ENCODE measurements around the gene SLC9A8. TPM values are rescaled to one million over a fixed set of nuclear protein-coding genes. Genes with fewer than 3 reads are reported as not detected.

The SLC9A8 gene
- total RNA-seq, 4 donors from 2014 or later = 7.1 to 12.4 (median 8.9) TPM

DNA sequence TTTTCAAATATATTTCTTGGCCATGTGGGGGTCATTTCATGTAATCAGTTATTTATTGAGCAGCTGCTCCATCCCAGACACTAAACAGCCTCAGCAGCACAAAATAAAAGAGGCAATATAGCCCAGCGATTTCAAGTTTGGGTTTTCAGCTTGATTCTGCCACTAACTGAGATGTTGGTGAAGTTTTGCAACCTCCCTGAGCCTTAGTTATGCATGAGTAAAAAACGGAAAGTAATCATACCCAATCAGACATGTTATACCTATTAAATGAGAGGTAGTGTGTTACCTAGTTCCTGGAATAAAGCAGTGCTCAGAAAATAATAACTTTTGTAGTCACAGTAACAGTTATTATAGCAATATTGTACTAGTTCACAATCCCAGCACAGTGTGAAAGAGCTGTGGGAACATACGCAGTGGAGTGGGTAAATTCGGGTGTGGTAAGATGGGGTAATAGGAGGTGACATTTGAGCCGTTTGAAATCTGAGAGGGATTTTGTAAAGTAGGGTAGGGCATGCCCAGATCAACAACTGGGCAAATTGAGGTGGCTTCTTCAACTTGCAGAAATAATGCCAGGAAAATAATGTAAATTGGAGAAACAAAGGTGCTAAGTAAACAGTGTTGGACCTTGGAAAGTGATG, 1.5 kb downstream of the SLC9A8 start:
- TF ChIP-seq, protein P1, sequence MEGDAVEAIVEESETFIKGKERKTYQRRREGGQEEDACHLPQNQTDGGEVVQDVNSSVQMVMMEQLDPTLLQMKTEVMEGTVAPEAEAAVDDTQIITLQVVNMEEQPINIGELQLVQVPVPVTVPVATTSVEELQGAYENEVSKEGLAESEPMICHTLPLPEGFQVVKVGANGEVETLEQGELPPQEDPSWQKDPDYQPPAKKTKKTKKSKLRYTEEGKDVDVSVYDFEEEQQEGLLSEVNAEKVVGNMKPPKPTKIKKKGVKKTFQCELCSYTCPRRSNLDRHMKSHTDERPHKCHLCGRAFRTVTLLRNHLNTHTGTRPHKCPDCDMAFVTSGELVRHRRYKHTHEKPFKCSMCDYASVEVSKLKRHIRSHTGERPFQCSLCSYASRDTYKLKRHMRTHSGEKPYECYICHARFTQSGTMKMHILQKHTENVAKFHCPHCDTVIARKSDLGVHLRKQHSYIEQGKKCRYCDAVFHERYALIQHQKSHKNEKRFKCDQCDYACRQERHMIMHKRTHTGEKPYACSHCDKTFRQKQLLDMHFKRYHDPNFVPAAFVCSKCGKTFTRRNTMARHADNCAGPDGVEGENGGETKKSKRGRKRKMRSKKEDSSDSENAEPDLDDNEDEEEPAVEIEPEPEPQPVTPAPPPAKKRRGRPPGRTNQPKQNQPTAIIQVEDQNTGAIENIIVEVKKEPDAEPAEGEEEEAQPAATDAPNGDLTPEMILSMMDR (IDR thresholded peaks at IDR 0.05; ENCODE audit: low read depth) = no peak

DNA sequence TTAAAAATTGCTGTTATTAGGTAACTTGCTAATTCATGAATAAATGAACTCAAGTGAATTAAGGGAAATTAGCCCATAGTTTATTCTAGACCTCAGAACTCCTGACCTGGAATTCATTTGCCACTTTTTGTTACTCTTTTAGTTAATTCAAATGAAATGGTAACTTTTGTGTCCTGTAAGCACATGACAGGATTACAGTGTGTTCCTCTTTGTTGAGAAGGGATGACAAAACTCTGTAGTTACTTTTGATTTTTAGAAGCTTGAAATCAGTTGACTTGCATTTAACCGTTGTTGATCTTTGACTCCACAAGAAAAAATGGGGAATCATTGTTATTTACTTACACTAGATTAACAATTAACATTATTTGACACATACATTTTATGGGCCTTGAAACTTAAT, 6.2 kb downstream of the SLC9A8 start:
- TF ChIP-seq, protein P1 (IDR thresholded peaks at IDR 0.05; ENCODE audit: low read depth) = no peak

DNA sequence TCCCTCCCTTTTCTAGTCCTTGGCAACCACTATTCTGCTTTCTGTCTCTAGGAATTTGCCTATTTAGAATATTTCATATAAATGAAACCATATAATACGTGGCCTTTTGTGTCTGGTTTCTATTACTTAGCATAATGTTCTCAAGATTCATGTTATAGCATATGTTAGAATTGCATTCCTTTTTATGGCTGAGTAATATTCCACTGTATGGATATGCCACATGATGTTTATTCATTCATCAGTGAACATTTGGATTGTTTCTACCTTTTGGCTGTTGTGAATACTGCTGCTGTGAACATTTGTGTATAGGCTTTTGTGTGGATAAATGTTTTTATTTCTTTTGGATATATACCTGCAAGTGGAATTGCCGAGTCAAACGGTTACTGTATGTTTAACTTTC, 7.1 kb downstream of the SLC9A8 start:
- TF ChIP-seq, protein P1 (IDR thresholded peaks at IDR 0.05; ENCODE audit: low read depth) = no peak

DNA sequence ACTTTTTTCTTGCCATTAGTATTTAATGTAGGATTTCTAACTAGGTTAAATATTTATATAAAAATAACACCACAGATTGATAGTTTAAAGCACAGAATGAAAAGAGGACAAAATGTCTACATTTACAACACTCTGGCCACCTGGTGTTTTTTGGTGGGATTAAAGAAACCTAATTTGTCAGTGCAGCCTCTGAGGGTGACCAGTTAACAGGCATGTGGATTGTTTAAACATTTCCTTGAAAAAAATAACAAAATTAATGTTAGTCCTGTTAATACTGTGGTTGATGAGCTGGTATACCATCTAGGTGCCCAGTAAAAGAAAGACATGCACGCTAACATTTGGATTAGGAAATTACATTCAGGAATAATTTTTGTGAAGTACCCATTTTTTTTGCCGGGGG, 8.8 kb downstream of the SLC9A8 start:
- TF ChIP-seq, protein P1 (IDR thresholded peaks at IDR 0.05; ENCODE audit: low read depth) = no peak

DNA sequence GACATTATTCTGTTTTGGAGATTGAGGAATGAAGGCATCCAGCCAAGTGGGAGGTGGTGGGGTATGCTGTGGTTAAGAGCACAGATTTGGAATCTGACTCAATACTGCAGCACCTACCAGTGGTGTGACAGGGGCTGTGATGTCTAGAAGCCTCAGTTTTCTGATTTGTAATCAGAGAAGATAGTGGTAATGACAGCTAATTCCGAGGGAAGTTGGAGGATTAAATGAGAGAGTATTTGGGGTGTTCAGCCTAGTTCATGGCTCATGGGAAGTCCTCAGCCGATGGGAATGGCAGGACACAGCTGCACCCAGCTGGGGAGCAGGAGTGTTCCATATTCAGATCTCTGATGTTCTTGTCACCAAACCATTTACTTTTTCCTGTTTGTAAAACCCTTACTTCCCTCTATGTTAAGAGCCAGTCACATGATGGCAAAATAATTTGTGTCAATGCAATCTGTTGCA, 9.3 kb downstream of the SLC9A8 start:
- TF ChIP-seq, protein P1 (IDR thresholded peaks at IDR 0.05; ENCODE audit: low read depth) = no peak

DNA sequence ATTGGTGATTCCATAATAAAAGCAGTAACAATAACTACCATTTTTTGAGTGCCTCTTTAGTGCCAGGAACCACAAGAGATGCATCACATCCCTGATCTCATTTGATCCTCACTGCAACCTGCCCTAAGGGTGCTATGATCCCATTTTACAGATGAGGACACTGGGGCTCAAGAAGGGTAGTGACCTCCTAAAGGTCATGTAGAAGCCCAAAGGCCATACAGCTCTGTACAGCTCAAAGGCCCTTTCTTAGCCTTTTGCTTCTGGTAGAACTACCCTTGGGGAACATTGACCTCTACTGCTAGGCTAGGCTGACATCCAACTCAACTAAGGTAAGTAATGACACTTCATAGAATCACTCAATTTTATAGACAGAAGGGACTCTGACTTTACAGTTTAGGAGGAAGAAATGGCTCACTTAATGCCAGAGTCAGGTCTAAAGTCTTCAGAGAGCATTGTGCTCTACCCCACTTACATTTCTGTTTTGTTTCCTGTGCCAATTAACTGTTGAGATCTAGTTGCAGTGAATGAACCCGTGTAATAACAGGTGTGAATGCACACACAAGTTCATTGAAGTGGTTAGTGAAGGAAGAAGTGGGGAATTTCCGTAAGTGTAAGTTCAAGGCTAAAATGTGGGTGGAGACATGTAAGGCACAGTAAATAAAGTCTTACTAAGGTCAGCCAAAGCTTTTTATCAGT, 10.7 kb downstream of the SLC9A8 start:
- TF ChIP-seq, protein P1 (IDR thresholded peaks at IDR 0.05; ENCODE audit: low read depth) = no peak

GRCh38 chr20:49824206-49824605, 11.6 kb downstream of the SLC9A8 start:
- TF ChIP-seq, protein P1 (IDR thresholded peaks at IDR 0.05; ENCODE audit: low read depth) = no peak
